ENCODE data around the gene FOXC1. TPM values are rescaled to one million over a fixed set of nuclear protein-coding genes. Genes with fewer than 3 reads are reported as not detected.

FOXC1 gene
- total RNA-seq, 1 donor from 2014 or later, result 7.1 TPM

GRCh38 chr6:1613346-1613687 is 3.6 kb downstream of the FOXC1 start:
- Histone ChIP-seq H3K27ac (replicated peaks) (peak overlapping the region; percentile 91), H3K27me3 (ENCODE audit: low read depth) (peaks cover 92% of the 10 kb centered on the region), H3K4me3 (peak overlapping the region; percentile 77), H3K36me3 (no peaks in the 10 kb centered on the region), H3K9me3 (replicated peaks) (no peaks in the 10 kb centered on the region), H3K4me1 (peaks cover 54% of the 10 kb centered on the region)
- intact Hi-C loops (cut with micrococcal nuclease), result no loop called here
- no peak for TF ChIP-seq CTCF (IDR thresholded peaks at IDR 0.05; ENCODE audit: borderline replicate concordance)
- no peak for DNase-seq

GRCh38 chr6:1613688-1614447 is 4.2 kb downstream of the FOXC1 start:
- H3K27ac ChIP-seq (replicated peaks), result peak overlapping the region; percentile 91
- intact Hi-C loops (cut with micrococcal nuclease), result no loop called here
- DNase-seq, result no peak
- TF ChIP-seq CTCF (IDR thresholded peaks at IDR 0.05; ENCODE audit: borderline replicate concordance), result no peak
- H3K36me3 ChIP-seq, result no peaks in the 10 kb centered on the region
- peak overlapping the region; percentile 77 for H3K4me3 ChIP-seq
- H3K4me1 ChIP-seq, result peaks cover 49% of the 10 kb centered on the region
- H3K9me3 ChIP-seq (replicated peaks), result no peaks in the 10 kb centered on the region
- peaks cover 92% of the 10 kb centered on the region for H3K27me3 ChIP-seq (ENCODE audit: low read depth)

GRCh38 chr6:1614448-1615150 is 4.9 kb downstream of the FOXC1 start:
- no peak for DNase-seq
- no peaks in the 10 kb centered on the region for H3K9me3 ChIP-seq (replicated peaks)
- TF ChIP-seq CTCF (IDR thresholded peaks at IDR 0.05; ENCODE audit: borderline replicate concordance), result no peak
- peak overlapping the region; percentile 77 for H3K4me3 ChIP-seq
- intact Hi-C loops (cut with micrococcal nuclease), result no loop called here
- H3K36me3 ChIP-seq, result no peaks in the 10 kb centered on the region
- peaks cover 47% of the 10 kb centered on the region for H3K4me1 ChIP-seq
- H3K27me3 ChIP-seq (ENCODE audit: low read depth), result peaks cover 93% of the 10 kb centered on the region
- H3K27ac ChIP-seq (replicated peaks), result peak overlapping the region; percentile 91

- no peaks in the 10 kb centered on the region for H3K9me3 ChIP-seq (replicated peaks)
- peak overlapping the region; percentile 91 for H3K27ac ChIP-seq (replicated peaks)
- H3K27me3 ChIP-seq (ENCODE audit: low read depth), result peaks cover 100% of the 10 kb centered on the region
- peak overlapping the region; percentile 77 for H3K4me3 ChIP-seq
- TF ChIP-seq CTCF (IDR thresholded peaks at IDR 0.05; ENCODE audit: borderline replicate concordance), result no peak
- H3K36me3 ChIP-seq, result no peaks in the 10 kb centered on the region
- intact Hi-C loops (cut with micrococcal nuclease), result no loop called here
- peaks cover 51% of the 10 kb centered on the region for H3K4me1 ChIP-seq
- no peak for DNase-seq
Observed at GRCh38 chr6:1615151-1615852, 5.6 kb downstream of the FOXC1 start.

GRCh38 chr6:1615853-1616420 is 6.2 kb downstream of the FOXC1 start:
- Histone ChIP-seq H3K4me1 (peaks cover 49% of the 10 kb centered on the region), H3K27ac (replicated peaks) (no peak overlapping the region), H3K4me3 (no peak overlapping the region), H3K9me3 (replicated peaks) (no peaks in the 10 kb centered on the region), H3K27me3 (ENCODE audit: low read depth) (peaks cover 100% of the 10 kb centered on the region), H3K36me3 (no peaks in the 10 kb centered on the region)
- DNase-seq, result no peak
- intact Hi-C loops (cut with micrococcal nuclease), result no loop called here
- TF ChIP-seq CTCF (IDR thresholded peaks at IDR 0.05; ENCODE audit: borderline replicate concordance), result no peak
